Heart left ventricle (tissue), 16 donors: Measurements from ENCODE around the gene GNAS. TPM values are rescaled to one million over a fixed set of nuclear protein-coding genes. Genes with fewer than 3 reads are reported as not detected.
A peak's percentile ranks its signal among the peaks of the same experiment; 100 is the strongest.

Source experiments
- ATAC-seq, 4 donors: fragments of 200-7000 bp; cut with Tn5 transposase; one replicate each; pipeline ENCODE4 v1.9.1; 2020 to 2022; ENCODE audit warnings: moderate library complexity in 4 of 4, mild to moderate bottlenecking in 3 of 4, moderate number of reproducible peaks in 1 of 4
- DNase-seq, 5 donors: peaks; one replicate each; pipeline ENCODE4 v3.0.0-alpha.2; 2020
- H3K27ac ChIP-seq, 12 donors: fragments of 200-600 bp; sonication (generic) in 4 of 12; one replicate each; pipeline versions ENCODE4 v1.5.0 to v1.8.0; 2016 to 2022; ENCODE audit warnings: mild to moderate bottlenecking in 2 of 12
- H3K27me3 ChIP-seq, 9 donors: fragments of 200-600 bp; sonication (generic) in 2 of 9; one replicate each; pipeline versions ENCODE4 v1.5.1 to v1.8.0; 2016 to 2022; ENCODE audit warnings: mild to moderate bottlenecking in 3 of 9
- H3K36me3 ChIP-seq, 9 donors: fragments of 200-600 bp; sonication (generic) in 2 of 9; one replicate each; pipeline versions ENCODE4 v1.5.0 to v1.8.0; 2018 to 2022; ENCODE audit warnings: mild to moderate bottlenecking in 2 of 9
- H3K4me1 ChIP-seq, 12 donors: fragments of 200-600 bp; sonication (generic) in 4 of 12; one replicate each; pipeline versions ENCODE4 v1.5.0 to v1.8.0; 2016 to 2022; ENCODE audit warnings: mild to moderate bottlenecking in 3 of 12
- H3K4me3 ChIP-seq, 12 donors: fragments of 200-600 bp; sonication (generic) in 4 of 12; one replicate each; pipeline versions ENCODE4 v1.5.0 to v1.8.0; 2017 to 2022; ENCODE audit warnings: mild to moderate bottlenecking in 9 of 12, moderate library complexity in 4 of 12
- H3K9me3 ChIP-seq, 12 donors: fragments of 200-600 bp; sonication (generic) in 4 of 12; one replicate each; pipeline versions ENCODE4 v1.5.0 to v1.8.0; 2016 to 2022; ENCODE audit warnings: mild to moderate bottlenecking in 1 of 12
- POLR2A ChIP-seq, 2 donors: fragments of 450-650 bp; IDR thresholded peaks; one replicate each; pipeline ENCODE4 v1.6.1; 2017; ENCODE audit warnings: antibody characterized with exemption in 2 of 2, mild to moderate bottlenecking in 2 of 2, moderate library complexity in 2 of 2
- WGBS, 4 donors: extraction: QIAGEN DNeasy Blood & Tissue Kit in 2 of 4; methylation state at CpG; one replicate each; pipeline versions ENCODE4 v1.1.5 to v1.1.7; 2013 to 2018; 5-methylcytosine and 5-hydroxymethylcytosine counted together
- intact Hi-C, 10 donors: fragments of 100-400 bp; cut with DNase I; formaldehyde crosslinking; loops; one replicate each; pipeline versions ENCODE4 v1.11.1 to v1.14.2; 2022
- polyA plus RNA-seq, 2 donors: library from polyadenylated mRNA; stranded (reverse); fragments of 200-250 nt; gene quantifications; one replicate each; pipeline ENCODE4 v1.2.3, GENCODE V29; 2013
- total RNA-seq, 9 donors: library from RNA; depleted of rRNA in 2 of 9; stranded (reverse); fragments of >200 nt in 2 of 9; fragmentation: NEBNext Ultra II Directional in 3 of 9; extraction: Animal tissue kit (Norgen Biotek cat#: 25700) in 3 of 9; gene quantifications; one replicate each; pipeline versions ENCODE4 v1.1.0 to v1.2.4, GENCODE V29; 2016 to 2023
- TF ChIP-seq, protein P1 (sequence below), 12 donors: fragments of 200-600 bp; sonication (generic) in 4 of 12; IDR thresholded peaks; one replicate each; pipeline versions ENCODE4 v1.5.0 to v1.8.0; 2018 to 2022; ENCODE audit warnings: antibody characterized with exemption in 12 of 12, mild to moderate bottlenecking in 5 of 12
- donor health status: ischemic (EF 13 %, LVEDD 7.1; RV severe dilation, severe dysfunction).
- donor health status: healthy with polysubstance abuse.
- donor health status: DM: no; HTN: yes; CAD: no.
- donor health status: DM: no; HTN: no; CAD: no.
- donor health status: ischemic (EF 25% LVEDD 6.9; RV normal size, moderate dysfunction).
- donor health status: ischemic (EF 25% LVEDD 5.7; RV mildly dilated, moderate dysfunction).
- donor health status: healthy.
- donor health status: DM: yes; HTN: yes; CAD: no.
- donor health status: ischemic (EF 35%, LVEDD 5.7; RV mildly dilated, moderate dysfunction).
- donor health status: nonischemic (EF 11% LVEDD 7.7; RV severe dilation, severe dysfunction).
- donor health status: DM: yes; HTN: yes; CAD: no.
- donor health status: PGD.
- donor health status: ischemic (EF 29% LVEDD 5.4; RV normal size, mild dysfunction).
- donor health status: nonischemic (EF 23%, LVEDD 6.1; RV moderate dilation, normal function).

The GNAS gene
- total and polyA plus RNA-seq, 11 donors: 1,246 to 2,999 (median 1,604) TPM

DNA sequence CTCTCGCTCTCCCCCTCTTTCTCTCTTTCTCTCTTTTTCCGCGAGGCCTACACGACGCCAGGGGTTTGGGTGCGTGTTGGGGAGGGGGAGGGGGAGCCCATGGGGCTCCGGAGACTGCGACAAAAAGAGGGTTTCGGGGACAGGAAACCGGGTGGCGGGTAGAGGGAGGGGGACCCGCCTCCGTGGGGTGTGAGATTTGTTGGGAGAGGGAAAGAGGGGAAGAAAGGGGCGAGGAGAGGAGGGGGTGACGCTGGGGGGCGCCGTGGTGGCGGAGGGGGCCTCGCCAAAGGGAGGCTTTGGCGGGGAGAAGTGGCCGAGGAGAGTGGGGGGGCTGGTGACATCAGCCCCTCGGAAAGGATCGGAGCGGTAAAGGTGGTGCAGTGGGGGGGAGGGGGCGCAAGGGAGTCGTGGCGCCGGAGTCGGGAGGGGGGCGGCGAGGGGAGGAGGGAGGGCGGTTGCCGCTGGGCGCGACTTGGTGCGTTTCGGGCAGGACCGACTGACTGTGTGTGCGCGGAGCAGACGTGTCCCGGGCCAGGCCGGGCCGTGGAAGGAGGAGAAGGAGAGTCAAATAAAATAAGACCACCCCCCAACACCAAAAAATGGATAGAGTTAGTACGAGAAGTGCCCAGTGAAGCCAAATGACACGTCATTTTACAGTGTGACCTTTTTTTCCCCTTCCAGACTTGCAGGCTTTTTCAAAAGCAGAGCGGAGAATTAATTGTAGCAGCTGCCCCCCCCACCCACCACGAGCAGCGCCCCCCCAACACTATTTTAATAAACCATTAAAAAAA is 39.8 kb downstream of the GNAS start:
- Histone ChIP-seq H3K4me3 (peak overlapping the region; percentile 67 to 97 (median 86)), H3K27ac (peak overlapping the region; percentile 92 to 100 (median 99)), H3K9me3 (no peaks in the 10 kb centered on the region), H3K27me3 (no peaks in the 10 kb centered on the region), H3K36me3 (peaks cover 0 to 14% (median 0%) of the 10 kb centered on the region in 9 donors), H3K4me1 (peaks cover 15 to 55% (median 45%) of the 10 kb centered on the region in 12 donors)
- intact Hi-C loops: loop anchor here in 8 of 10 donors (1.0 to 5.0 kb wide), 8 partner anchors 14 to 505 kb away; partner anchors contain the start of genes ATP5F1E (in 3 of the 8), PRELID3B (in 3 of the 8), NELFCD (in 2 of the 8) and VAPB (in 1 of the 8)
- TF ChIP-seq, protein P1, sequence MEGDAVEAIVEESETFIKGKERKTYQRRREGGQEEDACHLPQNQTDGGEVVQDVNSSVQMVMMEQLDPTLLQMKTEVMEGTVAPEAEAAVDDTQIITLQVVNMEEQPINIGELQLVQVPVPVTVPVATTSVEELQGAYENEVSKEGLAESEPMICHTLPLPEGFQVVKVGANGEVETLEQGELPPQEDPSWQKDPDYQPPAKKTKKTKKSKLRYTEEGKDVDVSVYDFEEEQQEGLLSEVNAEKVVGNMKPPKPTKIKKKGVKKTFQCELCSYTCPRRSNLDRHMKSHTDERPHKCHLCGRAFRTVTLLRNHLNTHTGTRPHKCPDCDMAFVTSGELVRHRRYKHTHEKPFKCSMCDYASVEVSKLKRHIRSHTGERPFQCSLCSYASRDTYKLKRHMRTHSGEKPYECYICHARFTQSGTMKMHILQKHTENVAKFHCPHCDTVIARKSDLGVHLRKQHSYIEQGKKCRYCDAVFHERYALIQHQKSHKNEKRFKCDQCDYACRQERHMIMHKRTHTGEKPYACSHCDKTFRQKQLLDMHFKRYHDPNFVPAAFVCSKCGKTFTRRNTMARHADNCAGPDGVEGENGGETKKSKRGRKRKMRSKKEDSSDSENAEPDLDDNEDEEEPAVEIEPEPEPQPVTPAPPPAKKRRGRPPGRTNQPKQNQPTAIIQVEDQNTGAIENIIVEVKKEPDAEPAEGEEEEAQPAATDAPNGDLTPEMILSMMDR (IDR thresholded peaks at IDR 0.05): peak in 2 of 12 donors; percentile 4 to 37
- TF ChIP-seq POLR2A (IDR thresholded peaks at IDR 0.05): no peak
- ATAC-seq: peak; percentile 27 to 71 (median 40)
- 0 to 1% (median 1%) methylated on average over 43 to 49 of the region's 49 CpGs for WGBS, 4 donors
- peak; percentile 85 to 89 (median 88) for DNase-seq

- H3K36me3 ChIP-seq: peaks cover 0 to 15% (median 0%) of the 10 kb centered on the region in 9 donors
- no peak for TF ChIP-seq POLR2A (IDR thresholded peaks at IDR 0.05)
- TF ChIP-seq, protein P1 (IDR thresholded peaks at IDR 0.05): no peak
- no peaks in the 10 kb centered on the region for H3K27me3 ChIP-seq
- peak overlapping the region; percentile 67 to 97 (median 86) for H3K4me3 ChIP-seq
- DNase-seq: no peak
- H3K9me3 ChIP-seq: no peaks in the 10 kb centered on the region
- peak overlapping the region; percentile 92 to 100 (median 99) for H3K27ac ChIP-seq
- WGBS, 4 donors: 0% methylated on average over 1 of the region's 1 CpG
- peaks cover 17 to 60% (median 50%) of the 10 kb centered on the region in 12 donors for H3K4me1 ChIP-seq
- no peak for ATAC-seq
- intact Hi-C loops: loop anchor here in 8 of 10 donors (1.0 to 5.0 kb wide), 8 partner anchors 14 to 506 kb away; partner anchors contain the start of genes ATP5F1E (in 3 of the 8), PRELID3B (in 3 of the 8), NELFCD (in 2 of the 8) and VAPB (in 1 of the 8)
These were observed 40.4 kb downstream of the GNAS start for GRCh38 chr20:58892932-58893224.

DNA sequence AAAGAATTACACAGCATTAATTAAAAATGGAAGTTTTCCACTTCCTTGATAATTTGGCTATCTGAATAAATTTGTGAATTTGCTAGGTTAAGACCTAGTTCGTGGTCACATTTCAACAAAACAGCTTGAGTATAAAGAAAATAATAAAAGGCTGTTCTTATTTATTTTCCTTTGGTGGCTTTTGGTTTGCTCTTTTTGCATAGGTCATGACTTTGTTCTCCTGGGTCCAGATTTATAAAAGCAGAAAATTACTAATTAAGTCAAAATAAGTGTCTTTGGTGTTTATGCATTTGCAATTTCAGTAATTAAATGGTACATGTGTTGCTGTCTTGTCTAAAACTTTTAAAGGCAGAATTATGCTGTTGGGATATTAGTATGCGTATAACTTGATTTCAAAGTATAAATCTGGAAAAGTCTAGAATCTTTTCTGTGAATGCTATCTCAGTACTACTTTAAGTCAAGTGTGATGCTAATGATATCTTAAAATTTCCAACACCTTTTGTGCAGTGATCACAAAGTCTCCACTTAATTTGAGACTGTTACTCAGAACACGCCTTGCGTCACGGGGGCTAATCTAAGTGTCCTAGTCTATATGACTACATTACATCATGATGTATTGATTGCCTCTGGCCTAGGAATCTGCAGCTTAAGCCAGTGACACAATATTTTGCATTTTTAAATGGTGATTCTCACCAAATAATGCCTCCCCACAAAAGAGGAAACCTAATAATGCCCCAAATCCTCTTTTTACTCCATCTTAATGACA is 41.0 kb downstream of the GNAS start:
- intact Hi-C loops: loop anchor here in 8 of 10 donors (2.0 to 5.0 kb wide), 7 partner anchors 13 to 506 kb away; partner anchors contain the start of genes ATP5F1E (in 3 of the 8), PRELID3B (in 3 of the 8), NELFCD (in 1 of the 8) and VAPB (in 1 of the 8)
- WGBS, 4 donors: 32 to 41% (median 34%) methylated on average over 5 of the region's 5 CpGs

More for the DNA sequence above, 41.0 kb downstream of the GNAS start:
- Histone ChIP-seq H3K4me1 (peaks cover 17 to 66% (median 56%) of the 10 kb centered on the region in 12 donors), H3K27me3 (no peaks in the 10 kb centered on the region), H3K27ac (peak overlapping the region; percentile 92 to 100 (median 99)), H3K4me3 (peak overlapping the region in 11 of 12 donors; percentile 69 to 97 (median 86)), H3K9me3 (no peaks in the 10 kb centered on the region), H3K36me3 (peaks cover 0 to 17% (median 0%) of the 10 kb centered on the region in 9 donors)
- ATAC-seq: no peak
- TF ChIP-seq, protein P1 (IDR thresholded peaks at IDR 0.05): no peak
- no peak for TF ChIP-seq POLR2A (IDR thresholded peaks at IDR 0.05)
- DNase-seq: no peak
